Chondrocyte (in vitro differentiated cells): ENCODE results near the gene GPHB5. TPM values are rescaled to one million over a fixed set of nuclear protein-coding genes. Genes with fewer than 3 reads are reported as not detected.
"Not testable (repeated sequence)": the region's sequence is repeated elsewhere in the genome, so short reads cannot be mapped to it uniquely, and the experiment has no call there.

Experiments used
- DNase-seq: peaks from one replicate; pipeline ENCODE4 v3.0.0; 2021; ENCODE audit warnings: mixed read lengths, low spot score
- H3K27ac Mint-ChIP-seq: one replicate; pipeline ENCODE4 v1.8.0; 2021; ENCODE audit warnings: mild to moderate bottlenecking, moderate library complexity, mixed read lengths; ENCODE audit not compliant: unreplicated experiment
- H3K27me3 Mint-ChIP-seq: 2 replicates; pipeline ENCODE4 v1.8.0; 2021; ENCODE audit warnings: low read depth, mixed read lengths
- H3K36me3 Mint-ChIP-seq: 2 replicates; pipeline ENCODE4 v1.8.0; 2021; ENCODE audit warnings: low read depth, mixed read lengths
- H3K4me1 Mint-ChIP-seq: 2 replicates; pipeline ENCODE4 v1.8.0; 2021; ENCODE audit warnings: low read depth, mild to moderate bottlenecking, mixed read lengths
- H3K4me3 Mint-ChIP-seq: one replicate; pipeline ENCODE4 v1.8.0; 2021; ENCODE audit warnings: mild to moderate bottlenecking, moderate library complexity, mixed read lengths; ENCODE audit not compliant: unreplicated experiment
- H3K9me3 Mint-ChIP-seq: 2 replicates; pipeline ENCODE4 v1.8.0; 2021; ENCODE audit warnings: low read depth, mixed read lengths
- total RNA-seq: library from RNA; stranded (reverse); gene quantifications from 3 replicates; pipeline ENCODE4 v1.2.1, GENCODE V29; 2021
- TF ChIP-seq, protein P1 (sequence below): fragments of 200-600 bp; sonication (generic); IDR thresholded peaks from 2 replicates; pipeline ENCODE4 v1.5.0; 2021; ENCODE audit warnings: antibody characterized with exemption, mild to moderate bottlenecking, moderate library complexity

GPHB5 gene
- total RNA-seq, 1 donor from 2014 or later: not detected

DNA sequence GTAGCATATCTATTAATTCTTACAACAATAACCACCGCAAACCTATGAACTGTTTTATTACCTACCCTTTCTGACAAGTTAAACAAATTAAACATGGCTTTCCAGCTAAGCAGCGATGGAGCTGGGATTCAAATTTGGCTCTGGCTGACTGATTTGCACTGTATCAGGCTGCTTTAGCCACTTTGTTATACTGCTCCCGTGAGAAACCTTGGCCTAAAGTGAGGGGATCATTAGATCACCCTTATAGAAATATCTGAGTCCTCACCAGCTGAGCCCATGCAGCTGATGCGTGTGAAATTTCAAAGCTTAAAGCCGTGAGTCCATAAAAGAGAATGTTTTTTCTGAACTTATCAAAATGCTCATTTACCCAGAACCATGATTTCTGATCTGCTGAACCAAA, 8.1 kb upstream of the GPHB5 start:
- TF ChIP-seq, protein P1, sequence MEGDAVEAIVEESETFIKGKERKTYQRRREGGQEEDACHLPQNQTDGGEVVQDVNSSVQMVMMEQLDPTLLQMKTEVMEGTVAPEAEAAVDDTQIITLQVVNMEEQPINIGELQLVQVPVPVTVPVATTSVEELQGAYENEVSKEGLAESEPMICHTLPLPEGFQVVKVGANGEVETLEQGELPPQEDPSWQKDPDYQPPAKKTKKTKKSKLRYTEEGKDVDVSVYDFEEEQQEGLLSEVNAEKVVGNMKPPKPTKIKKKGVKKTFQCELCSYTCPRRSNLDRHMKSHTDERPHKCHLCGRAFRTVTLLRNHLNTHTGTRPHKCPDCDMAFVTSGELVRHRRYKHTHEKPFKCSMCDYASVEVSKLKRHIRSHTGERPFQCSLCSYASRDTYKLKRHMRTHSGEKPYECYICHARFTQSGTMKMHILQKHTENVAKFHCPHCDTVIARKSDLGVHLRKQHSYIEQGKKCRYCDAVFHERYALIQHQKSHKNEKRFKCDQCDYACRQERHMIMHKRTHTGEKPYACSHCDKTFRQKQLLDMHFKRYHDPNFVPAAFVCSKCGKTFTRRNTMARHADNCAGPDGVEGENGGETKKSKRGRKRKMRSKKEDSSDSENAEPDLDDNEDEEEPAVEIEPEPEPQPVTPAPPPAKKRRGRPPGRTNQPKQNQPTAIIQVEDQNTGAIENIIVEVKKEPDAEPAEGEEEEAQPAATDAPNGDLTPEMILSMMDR: no peak
- Mint-ChIP-seq H3K4me3 (no peak overlapping the region), H3K4me1 (no peaks in the 10 kb centered on the region), H3K27me3 (peaks cover 14% of the 10 kb centered on the region), H3K27ac (no peak overlapping the region), H3K36me3 (no peaks in the 10 kb centered on the region), H3K9me3 (peaks cover 4% of the 10 kb centered on the region)
- DNase-seq: no peak

DNA sequence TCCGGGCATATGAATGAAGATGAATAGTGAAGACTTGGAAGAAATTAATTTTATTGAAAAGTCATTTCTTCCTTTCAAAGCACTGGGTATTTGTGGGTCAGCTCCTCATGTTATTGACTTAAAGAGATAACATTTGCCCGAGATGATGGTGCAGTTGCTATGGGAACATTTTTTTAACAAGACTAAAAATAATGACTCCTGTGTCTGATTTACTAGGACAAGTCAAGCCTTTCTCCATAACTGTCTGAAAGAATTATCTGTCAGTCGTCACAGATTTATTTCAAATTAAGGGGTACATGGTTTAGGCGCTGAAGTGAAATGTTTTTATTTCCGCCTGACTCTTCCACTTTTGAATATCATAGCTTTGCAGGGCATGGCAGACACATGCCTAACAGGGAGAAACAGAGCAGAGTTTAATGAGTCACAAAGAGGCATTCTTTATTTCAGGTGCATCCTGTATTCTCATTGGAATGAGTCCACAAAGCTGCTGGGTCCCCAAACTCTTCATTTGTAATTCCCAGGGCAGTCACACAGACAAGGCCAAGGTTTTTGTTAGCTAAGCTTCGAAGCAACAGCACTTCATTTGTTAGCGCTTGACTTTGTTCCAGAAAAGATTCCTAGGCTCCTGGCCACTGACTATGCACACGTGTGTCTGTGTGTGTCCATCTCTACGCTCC, 4.3 kb upstream of the GPHB5 start:
- Mint-ChIP-seq H3K9me3 (no peaks in the 10 kb centered on the region), H3K27ac (no peak overlapping the region), H3K4me1 (no peaks in the 10 kb centered on the region), H3K27me3 (peaks cover 20% of the 10 kb centered on the region), H3K36me3 (no peaks in the 10 kb centered on the region), H3K4me3 (no peak overlapping the region)
- no peak for DNase-seq
- TF ChIP-seq, protein P1: no peak

- Mint-ChIP-seq H3K4me1 (no peaks in the 10 kb centered on the region), H3K27me3 (peaks cover 21% of the 10 kb centered on the region), H3K4me3 (no peak overlapping the region), H3K36me3 (no peaks in the 10 kb centered on the region), H3K27ac (no peak overlapping the region), H3K9me3 (no peaks in the 10 kb centered on the region)
- DNase-seq: no peak
- TF ChIP-seq, protein P1: no peak
Measured at GRCh38 chr14:63322472-63322871, 3.7 kb upstream of the GPHB5 start.

DNA sequence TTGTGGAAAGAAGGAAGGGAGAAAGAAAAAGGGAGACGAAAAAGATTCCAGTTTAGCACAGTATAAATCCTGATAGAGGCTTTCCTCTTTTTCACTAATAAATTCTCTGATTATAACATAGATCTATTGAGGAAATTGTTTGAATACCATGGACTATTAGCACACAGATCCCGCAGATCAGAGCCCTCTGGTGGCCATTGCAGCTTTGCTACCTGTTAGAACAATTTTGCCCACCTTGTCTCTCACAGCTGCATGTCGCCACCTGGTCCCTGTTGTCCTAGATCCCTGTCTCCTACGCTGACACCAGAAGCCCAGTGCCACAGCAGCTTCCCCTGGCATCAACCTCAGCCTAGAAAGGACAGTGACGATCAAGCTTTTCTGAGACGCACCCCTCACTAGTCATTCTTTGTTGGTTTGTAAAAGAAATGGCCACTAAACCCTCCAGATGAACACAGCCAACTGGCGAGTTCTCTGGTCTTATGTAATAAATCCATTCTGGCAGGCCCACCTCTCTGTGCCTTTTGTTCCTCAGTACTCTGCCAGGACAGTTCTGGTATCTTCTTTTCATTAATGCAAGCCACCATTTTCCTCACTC, 9.9 kb downstream of the GPHB5 start:
- H3K36me3 Mint-ChIP-seq: no peaks in the 10 kb centered on the region
- no peak for DNase-seq
- no peak overlapping the region for H3K27ac Mint-ChIP-seq
- TF ChIP-seq, protein P1: peak; percentile 79
- no peaks in the 10 kb centered on the region for H3K9me3 Mint-ChIP-seq
- peaks cover 7% of the 10 kb centered on the region for H3K4me1 Mint-ChIP-seq
- H3K4me3 Mint-ChIP-seq: no peak overlapping the region
- H3K27me3 Mint-ChIP-seq: peaks cover 20% of the 10 kb centered on the region

DNA sequence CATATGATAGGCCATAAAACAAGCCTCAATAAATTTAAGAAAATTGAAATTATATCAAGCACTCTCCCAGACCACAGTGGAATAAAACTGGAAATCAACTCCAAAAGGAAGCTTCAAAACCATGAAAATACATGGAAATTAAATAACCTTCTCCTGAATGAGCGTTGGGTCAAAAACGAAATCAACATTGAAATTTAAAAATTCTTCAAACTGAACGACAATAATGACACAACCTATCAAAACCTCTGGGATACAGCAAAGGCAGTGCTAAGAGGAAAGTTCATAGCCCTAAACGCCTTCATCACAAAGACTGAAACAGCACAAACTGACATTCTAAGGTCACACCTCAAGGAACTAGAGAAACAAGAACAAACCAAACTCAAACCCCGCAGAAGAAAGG, 14.3 kb downstream of the GPHB5 start:
- H3K9me3 Mint-ChIP-seq, H3K27me3 Mint-ChIP-seq, DNase-seq: not testable (repeated sequence)

More for the DNA sequence above, 14.3 kb downstream of the GPHB5 start:
- not testable (repeated sequence) for H3K36me3 Mint-ChIP-seq, H3K4me1 Mint-ChIP-seq, H3K27ac Mint-ChIP-seq, H3K4me3 Mint-ChIP-seq
